Lower leg skin (tissue), 4 donors: Measurements from ENCODE around the gene RPAIN. TPM values are rescaled to one million over a fixed set of nuclear protein-coding genes. Genes with fewer than 3 reads are reported as not detected.

Experiments
- DNase-seq, 2 donors: peaks; one replicate each; pipeline ENCODE4 v3.0.0-alpha.2; 2019; ENCODE audit warnings: low spot score in 2 of 2
- H3K4me3 ChIP-seq: fragments of 200-600 bp; sonication (generic); 2 replicates; pipeline ENCODE4 v1.5.1; 2017; ENCODE audit warnings: mild to moderate bottlenecking, low read depth; ENCODE audit not compliant: poor library complexity, severe bottlenecking
- CTCF ChIP-seq, 3 donors: fragments of 450-650 bp; IDR thresholded peaks; one replicate each; pipeline ENCODE4 v1.5.1; 2016; ENCODE audit warnings: antibody characterized with exemption in 3 of 3, mild to moderate bottlenecking in 3 of 3, moderate library complexity in 2 of 3
- POLR2A ChIP-seq, 2 donors: fragments of 450-650 bp; IDR thresholded peaks; one replicate each; pipeline ENCODE4 v1.6.1; 2016 to 2017; ENCODE audit warnings: antibody characterized with exemption in 2 of 2, mild to moderate bottlenecking in 1 of 2, moderate library complexity in 1 of 2
- WGBS, 2 donors: methylation state at CpG; one replicate each; pipeline ENCODE4 v1.1.5; 2018; 5-methylcytosine and 5-hydroxymethylcytosine counted together
- intact Hi-C: fragments of 100-400 bp; cut with DNase I; formaldehyde crosslinking; loops from one replicate; pipeline ENCODE4 v1.15.0; 2023; ENCODE audit warnings: low total_unique reads
- total RNA-seq, 4 donors: library from RNA; depleted of rRNA; stranded (reverse); fragments of >200 nt; gene quantifications; one replicate each; pipeline ENCODE4 v1.1.0, GENCODE V29; 2016

The RPAIN gene
- total RNA-seq, 4 donors from 2014 or later: 17.4 to 68.0 (median 41.3) TPM

GRCh38 chr17:5408186-5408585, 11.8 kb upstream of the RPAIN start:
- WGBS, 2 donors: 83 to 86% methylated on average over 5 of the region's 5 CpGs
- no peak for DNase-seq
- TF ChIP-seq POLR2A (IDR thresholded peaks at IDR 0.05): no peak
- TF ChIP-seq CTCF (IDR thresholded peaks at IDR 0.05): no peak
- intact Hi-C loops: no loop called here
- no peak overlapping the region for H3K4me3 ChIP-seq

GRCh38 chr17:5410594-5411272, 9.2 kb upstream of the RPAIN start:
- TF ChIP-seq POLR2A (IDR thresholded peaks at IDR 0.05) (no peak), CTCF (IDR thresholded peaks at IDR 0.05) (no peak)
- 95 to 98% methylated on average over 7 of the region's 7 CpGs for WGBS, 2 donors
- H3K4me3 ChIP-seq: no peak overlapping the region
- intact Hi-C loops: no loop called here
- no peak for DNase-seq

DNA sequence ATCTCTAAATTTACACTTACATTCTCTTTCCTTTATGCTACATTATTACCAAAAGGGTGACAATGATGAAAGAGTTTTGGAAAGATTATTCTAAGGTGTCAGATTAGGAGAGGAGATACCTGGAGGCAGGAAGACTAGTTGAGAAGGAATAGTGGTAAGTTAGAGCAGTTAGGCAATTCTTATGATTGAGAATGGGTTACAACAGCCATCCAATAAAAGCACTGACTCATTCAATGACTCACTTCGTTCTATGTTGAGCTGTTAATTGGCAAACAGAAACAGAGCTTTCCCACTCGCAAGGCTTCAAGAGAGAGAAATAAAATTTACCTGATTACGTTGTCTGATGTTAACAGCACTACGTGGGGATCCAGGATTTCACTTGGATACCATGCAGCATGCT, 6.3 kb upstream of the RPAIN start:
- intact Hi-C loops: no loop called here
- DNase-seq: no peak
- TF ChIP-seq CTCF (IDR thresholded peaks at IDR 0.05) (no peak), POLR2A (IDR thresholded peaks at IDR 0.05) (no peak)
- 28 to 34% methylated on average over 4 of the region's 4 CpGs for WGBS, 2 donors
- no peak overlapping the region for H3K4me3 ChIP-seq

DNA sequence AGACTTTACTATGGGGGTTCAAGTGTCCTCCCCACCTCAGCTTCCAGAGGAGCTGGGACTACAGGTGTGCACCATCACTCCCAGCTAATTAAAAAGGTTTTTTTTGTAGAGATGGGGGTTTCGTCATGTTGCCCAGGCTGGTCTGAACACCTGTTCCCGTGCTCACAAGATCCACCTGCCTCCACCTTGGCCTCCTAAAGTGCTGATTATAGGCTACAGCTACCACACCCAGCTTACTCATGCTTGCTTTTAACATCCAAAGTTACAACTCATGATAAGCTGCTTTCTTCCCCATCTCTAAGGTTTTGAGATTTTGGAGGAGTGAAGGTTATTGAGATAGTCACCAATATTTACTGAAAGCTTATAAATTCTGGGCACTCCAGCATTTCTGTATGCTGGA, 3.1 kb upstream of the RPAIN start:
- TF ChIP-seq POLR2A (IDR thresholded peaks at IDR 0.05) (no peak), CTCF (IDR thresholded peaks at IDR 0.05) (no peak)
- WGBS, 2 donors: 61 to 75% methylated on average over 2 of the region's 2 CpGs
- no peak overlapping the region for H3K4me3 ChIP-seq
- intact Hi-C loops: no loop called here
- no peak for DNase-seq

- 0 to 1% methylated on average over 26 of the region's 26 CpGs for WGBS, 2 donors
- DNase-seq: peak; percentile 38 to 86
- TF ChIP-seq POLR2A (IDR thresholded peaks at IDR 0.05) (no peak), CTCF (IDR thresholded peaks at IDR 0.05) (no peak)
- intact Hi-C loops: no loop called here
- H3K4me3 ChIP-seq: peak overlapping the region; percentile 89
Measured at GRCh38 chr17:5418858-5419355, 1.1 kb upstream of the RPAIN start.
